GM08714 (cell line): Measurements from ENCODE around the gene TCF4.

ENCODE experiments used
- H3K4me3 ChIP-seq: fragments of 200-500 bp; sonication (Bioruptor generic); 2 replicates; pipeline ENCODE4 v1.5.1; 2014; ENCODE audit warnings: mild to moderate bottlenecking, low read length, inconsistent platforms
- ZNF274 ChIP-seq: IDR thresholded peaks from 2 replicates; pipeline ENCODE4 v1.6.1; 2012; ENCODE audit warnings: mild to moderate bottlenecking, low read depth, low read length

TCF4 gene

GRCh38 chr18:55511277-55511676 lies 76.7 kb downstream of the TCF4 start:
- TF ChIP-seq ZNF274: no peak
- no peak overlapping the region for H3K4me3 ChIP-seq

- no peak overlapping the region for H3K4me3 ChIP-seq
- no peak for TF ChIP-seq ZNF274
Observed at GRCh38 chr18:55510809-55511208, 77.2 kb downstream of the TCF4 start.

GRCh38 chr18:55509631-55510324 lies 78.2 kb downstream of the TCF4 start:
- H3K4me3 ChIP-seq: peak overlapping the region; percentile 13; the same call in 1 of the 2 replicates
- TF ChIP-seq ZNF274: no peak

GRCh38 chr18:55508651-55509050 lies 79.3 kb downstream of the TCF4 start:
- no peak for TF ChIP-seq ZNF274
- no peak overlapping the region for H3K4me3 ChIP-seq

GRCh38 chr18:55506074-55506473 lies 81.9 kb downstream of the TCF4 start:
- no peak overlapping the region for H3K4me3 ChIP-seq
- TF ChIP-seq ZNF274: no peak

- no peak for TF ChIP-seq ZNF274
Observed at GRCh38 chr18:55504808-55505207, 83.2 kb downstream of the TCF4 start.

GRCh38 chr18:55503167-55503820 lies 84.7 kb downstream of the TCF4 start:
- TF ChIP-seq ZNF274: no peak

More at GRCh38 chr18:55504808-55505207, 83.2 kb downstream of the TCF4 start:
- H3K4me3 ChIP-seq: no peak overlapping the region

GRCh38 chr18:55501982-55502710 lies 85.8 kb downstream of the TCF4 start:
- no peak overlapping the region for H3K4me3 ChIP-seq
- no peak for TF ChIP-seq ZNF274

More at GRCh38 chr18:55503167-55503820, 84.7 kb downstream of the TCF4 start:
- H3K4me3 ChIP-seq: no peak overlapping the region

- H3K4me3 ChIP-seq: no peak overlapping the region
- no peak for TF ChIP-seq ZNF274
Observed at GRCh38 chr18:55501579-55501978, 86.4 kb downstream of the TCF4 start.

GRCh38 chr18:55500316-55501086 lies 87.5 kb downstream of the TCF4 start:
- no peak for TF ChIP-seq ZNF274
- no peak overlapping the region for H3K4me3 ChIP-seq

- no peak overlapping the region for H3K4me3 ChIP-seq
- TF ChIP-seq ZNF274: no peak
Observed at GRCh38 chr18:55499526-55499925, 88.5 kb downstream of the TCF4 start.

- TF ChIP-seq ZNF274: no peak
Observed at GRCh38 chr18:55497825-55498403, 90.1 kb downstream of the TCF4 start.

GRCh38 chr18:55494899-55495298 lies 93.1 kb downstream of the TCF4 start:
- TF ChIP-seq ZNF274: no peak
- no peak overlapping the region for H3K4me3 ChIP-seq

More at GRCh38 chr18:55497825-55498403, 90.1 kb downstream of the TCF4 start:
- no peak overlapping the region for H3K4me3 ChIP-seq

- H3K4me3 ChIP-seq: no peak overlapping the region
Observed at GRCh38 chr18:55494441-55494840, 93.6 kb downstream of the TCF4 start.

More at GRCh38 chr18:55494441-55494840, 93.6 kb downstream of the TCF4 start:
- TF ChIP-seq ZNF274: no peak
